GM19099 (cell line): ENCODE data around the gene SNRNP70.

Experiments
- POLR2A ChIP-seq: IDR thresholded peaks from 3 replicates; pipeline ENCODE4 v1.6.1; 2011; ENCODE audit warnings: low read depth; ENCODE audit not compliant: insufficient read length; ENCODE audit errors: extremely low read depth

SNRNP70 gene

DNA sequence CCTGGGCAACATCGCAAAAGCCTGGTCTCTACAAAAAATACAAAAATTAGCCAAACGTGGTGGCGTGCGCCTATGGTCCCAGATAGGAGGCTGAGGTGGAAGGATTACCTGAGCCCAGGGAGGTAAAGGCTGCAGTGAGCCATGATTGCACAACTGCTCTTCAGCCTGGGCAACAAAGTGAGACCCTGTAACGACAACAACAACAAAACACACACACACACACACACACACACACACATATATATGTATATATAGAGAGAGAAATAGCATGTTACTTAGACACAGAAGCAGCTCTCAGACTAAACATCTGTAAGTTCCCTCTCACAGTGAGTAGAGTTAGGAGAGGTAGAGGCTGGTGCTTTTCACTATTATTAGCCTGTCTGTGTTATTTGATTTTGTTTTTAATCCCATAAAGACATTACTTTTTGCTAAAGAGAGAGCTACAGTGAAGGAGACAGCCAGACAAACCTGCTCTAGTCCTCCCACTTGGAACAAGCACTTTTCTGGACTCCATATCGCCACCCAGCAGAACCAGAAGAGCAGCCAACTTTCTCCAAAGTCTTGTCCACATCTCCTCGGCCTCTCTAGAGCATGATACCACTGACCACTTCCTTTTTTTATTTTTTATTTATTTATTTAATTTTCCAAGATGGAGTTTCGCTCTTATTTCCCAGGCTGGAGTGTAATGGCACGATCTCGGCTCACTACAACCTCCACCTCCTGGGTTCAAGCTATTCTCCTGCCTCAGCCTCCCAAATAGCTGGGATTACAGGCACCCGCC, 26.2 kb downstream of the SNRNP70 start:
- no peak for TF ChIP-seq POLR2A

DNA sequence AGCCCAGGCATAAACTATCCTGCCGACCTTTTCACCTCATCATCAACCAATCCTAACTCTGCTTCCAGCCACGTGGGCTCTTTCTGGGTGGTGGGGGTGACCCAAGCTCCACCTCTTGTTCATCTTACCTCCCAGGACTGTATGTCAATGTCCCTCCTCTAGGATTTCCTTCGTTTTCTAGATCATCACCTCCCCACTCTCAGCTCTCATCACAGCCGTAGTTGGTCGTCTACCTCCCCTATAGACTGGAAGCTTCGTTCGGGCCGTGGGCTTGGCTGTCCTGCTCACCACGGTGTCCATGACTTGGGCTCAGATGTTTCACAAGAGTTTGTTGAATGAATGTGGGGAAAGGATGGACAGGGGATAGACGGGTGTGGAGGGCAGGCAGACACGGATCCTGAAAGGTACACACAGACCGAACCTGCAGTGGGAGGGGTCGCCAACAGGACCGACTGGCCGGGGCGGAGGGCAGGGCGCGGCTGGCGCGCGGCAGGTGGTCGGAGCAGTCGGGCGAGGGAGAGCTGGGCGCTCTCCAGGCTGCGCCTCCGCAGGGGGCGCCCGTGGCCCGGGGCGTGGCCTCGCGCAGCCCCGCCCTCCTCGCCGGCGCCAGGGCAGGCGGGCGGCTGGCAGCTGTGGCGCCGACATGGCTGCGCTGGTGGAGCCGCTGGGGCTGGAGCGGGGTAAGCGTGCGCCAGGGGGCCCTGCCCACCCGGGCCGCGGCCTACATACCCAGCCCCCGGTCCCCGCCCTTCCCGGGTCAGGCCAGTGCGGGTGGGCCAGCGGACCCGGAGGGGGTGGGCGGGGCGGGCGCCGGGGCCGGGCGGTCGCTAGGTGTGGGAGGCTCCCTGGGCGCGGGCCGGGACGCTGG, 28.7 kb downstream of the SNRNP70 start, which contains the start of gene LIN7B:
TSS of gene LIN7B (plus strand) at position 609 of the 868 bp plus-strand sequence. CDS start at position 644, 35 bp downstream.
- TF ChIP-seq POLR2A, result peak; percentile 43

DNA sequence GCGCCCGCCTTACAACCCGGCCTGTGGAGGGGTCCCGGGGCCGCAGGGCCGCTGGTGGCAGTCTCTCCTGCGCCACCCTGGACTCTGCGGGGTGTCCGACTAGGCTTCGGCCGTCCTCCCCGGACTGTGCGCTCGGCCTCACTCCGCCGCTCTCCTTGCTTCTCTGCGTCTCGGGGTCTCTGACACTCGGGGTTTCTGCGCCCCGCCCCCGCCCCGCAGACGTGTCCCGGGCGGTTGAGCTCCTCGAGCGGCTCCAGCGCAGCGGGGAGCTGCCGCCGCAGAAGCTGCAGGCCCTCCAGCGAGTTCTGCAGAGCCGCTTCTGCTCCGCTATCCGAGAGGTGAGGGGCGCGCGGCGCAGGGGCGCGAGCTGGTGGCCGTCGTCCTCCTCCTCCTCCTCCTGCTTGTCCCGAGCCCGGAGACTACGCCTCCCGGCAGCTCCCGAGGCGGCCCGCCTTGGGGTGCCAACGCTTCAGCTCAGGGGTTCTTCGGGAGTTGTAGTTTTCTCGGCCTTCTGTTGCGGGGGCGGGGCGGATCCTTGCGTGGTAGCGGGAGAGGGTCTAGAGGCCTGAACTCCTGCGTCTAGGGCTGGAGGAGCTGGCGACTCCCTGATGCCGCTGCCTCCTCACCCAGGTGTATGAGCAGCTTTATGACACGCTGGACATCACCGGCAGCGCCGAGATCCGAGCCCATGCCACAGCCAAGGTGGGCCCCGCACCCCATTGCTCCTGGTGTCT, 29.5 kb downstream of the SNRNP70 start:
- no peak for TF ChIP-seq POLR2A

DNA sequence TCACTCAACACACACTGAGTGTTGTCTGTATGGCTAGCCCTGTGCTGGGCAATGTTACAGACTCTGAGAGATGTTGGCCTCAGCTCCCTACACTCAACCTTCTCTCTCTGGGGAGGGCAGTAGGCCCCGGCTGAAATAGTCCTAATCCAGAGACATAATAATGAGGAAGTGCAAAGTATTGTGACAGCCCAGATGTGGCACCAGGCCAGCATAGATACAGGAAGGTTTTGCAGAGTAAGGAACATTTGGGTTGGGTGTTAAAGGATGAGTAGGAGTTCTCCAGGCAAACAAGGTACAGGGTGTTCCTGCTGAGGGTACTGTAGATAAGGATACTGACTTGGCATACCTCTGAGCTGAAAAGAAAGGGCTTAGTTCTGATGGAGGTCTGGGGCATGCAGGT, 31.3 kb downstream of the SNRNP70 start:
- TF ChIP-seq POLR2A, result no peak

DNA sequence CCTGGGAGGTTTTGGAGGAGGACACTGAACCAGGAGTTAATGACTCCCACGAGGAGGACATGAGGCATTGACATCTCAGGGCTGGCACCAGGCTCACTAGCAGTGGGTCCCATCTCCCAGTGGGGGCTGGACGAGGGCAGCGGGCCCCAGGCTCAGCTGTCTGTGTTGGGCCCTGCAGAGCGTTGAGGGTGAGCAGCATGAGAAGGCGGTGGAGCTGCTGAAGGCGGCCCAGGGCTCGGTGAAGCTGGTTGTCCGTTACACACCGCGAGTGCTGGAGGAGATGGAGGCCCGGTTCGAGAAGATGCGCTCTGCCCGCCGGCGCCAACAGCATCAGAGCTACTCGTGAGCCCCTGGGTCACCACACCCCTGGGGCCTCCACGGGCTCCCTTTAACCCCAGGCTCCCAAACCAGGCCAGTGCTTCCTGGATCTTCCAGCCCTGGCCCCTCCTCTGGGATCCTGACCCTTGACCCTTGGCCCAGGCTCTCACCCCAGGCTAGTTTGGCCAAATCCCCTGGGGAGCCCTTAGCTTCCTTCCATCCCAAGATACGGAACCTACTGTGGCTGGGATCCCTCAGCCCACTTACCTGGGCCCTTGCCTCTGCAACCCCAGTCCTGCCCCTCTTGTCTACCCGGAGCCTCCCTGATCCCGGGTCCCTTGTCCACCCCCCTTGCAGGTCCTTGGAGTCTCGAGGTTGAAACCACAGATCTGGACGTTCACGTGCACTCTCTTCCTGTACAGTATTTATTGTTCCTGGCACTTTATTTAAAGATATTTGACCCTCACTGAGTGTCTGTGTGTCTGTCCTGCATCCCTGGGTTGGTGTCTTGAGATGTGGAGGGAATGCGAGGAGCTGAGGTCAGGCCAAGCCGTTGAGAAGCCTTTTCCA, 32.7 kb downstream of the SNRNP70 start:
- no peak for TF ChIP-seq POLR2A

DNA sequence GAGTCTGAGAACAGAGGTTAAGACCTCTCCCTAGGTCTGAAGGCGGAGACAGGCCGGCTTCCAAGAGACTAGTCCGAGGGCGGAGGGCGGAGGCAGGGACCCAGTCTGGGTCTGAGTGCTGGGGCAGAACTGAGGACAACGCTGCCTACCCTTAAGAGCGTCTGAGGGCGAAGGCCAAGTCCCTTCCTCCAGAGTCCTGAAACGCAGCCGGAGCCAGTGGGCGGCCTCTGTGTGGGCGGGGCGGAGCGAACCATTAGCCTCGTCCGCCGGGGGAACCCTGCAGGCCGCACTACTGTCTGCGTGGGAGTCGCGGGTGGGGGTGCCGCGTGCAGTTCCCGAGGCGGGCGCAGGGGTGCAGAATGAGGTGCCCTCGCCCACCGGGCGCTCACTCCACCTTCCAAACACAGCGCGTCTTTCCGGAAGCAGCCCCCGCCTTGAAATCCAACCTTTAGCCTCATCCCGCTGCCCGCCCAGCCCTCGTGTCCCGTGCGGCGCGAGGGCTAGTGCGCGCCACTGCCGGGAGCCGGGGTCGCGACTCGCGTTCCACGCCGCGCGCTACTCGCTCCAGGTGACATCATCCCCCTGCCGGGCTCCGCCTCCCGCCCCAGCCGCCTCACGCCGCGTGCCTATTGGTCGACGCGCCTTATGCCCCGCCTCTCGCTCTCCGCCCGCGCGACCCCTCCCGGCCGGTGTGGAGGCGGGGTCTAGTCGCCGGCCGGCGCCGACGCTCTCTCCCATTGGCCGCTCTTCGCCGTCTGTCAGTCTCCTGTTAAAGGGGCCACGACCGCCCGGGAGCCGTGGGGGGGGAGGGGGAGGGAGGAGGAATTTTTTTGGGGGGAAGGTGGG, 33.5 kb downstream of the SNRNP70 start, which contains the start of gene C19orf73:
TSS of gene C19orf73 (minus strand) at position 579 of the 846 bp plus-strand sequence. CDS start at position 458, 121 bp downstream.
- peak; percentile 73 for TF ChIP-seq POLR2A

DNA sequence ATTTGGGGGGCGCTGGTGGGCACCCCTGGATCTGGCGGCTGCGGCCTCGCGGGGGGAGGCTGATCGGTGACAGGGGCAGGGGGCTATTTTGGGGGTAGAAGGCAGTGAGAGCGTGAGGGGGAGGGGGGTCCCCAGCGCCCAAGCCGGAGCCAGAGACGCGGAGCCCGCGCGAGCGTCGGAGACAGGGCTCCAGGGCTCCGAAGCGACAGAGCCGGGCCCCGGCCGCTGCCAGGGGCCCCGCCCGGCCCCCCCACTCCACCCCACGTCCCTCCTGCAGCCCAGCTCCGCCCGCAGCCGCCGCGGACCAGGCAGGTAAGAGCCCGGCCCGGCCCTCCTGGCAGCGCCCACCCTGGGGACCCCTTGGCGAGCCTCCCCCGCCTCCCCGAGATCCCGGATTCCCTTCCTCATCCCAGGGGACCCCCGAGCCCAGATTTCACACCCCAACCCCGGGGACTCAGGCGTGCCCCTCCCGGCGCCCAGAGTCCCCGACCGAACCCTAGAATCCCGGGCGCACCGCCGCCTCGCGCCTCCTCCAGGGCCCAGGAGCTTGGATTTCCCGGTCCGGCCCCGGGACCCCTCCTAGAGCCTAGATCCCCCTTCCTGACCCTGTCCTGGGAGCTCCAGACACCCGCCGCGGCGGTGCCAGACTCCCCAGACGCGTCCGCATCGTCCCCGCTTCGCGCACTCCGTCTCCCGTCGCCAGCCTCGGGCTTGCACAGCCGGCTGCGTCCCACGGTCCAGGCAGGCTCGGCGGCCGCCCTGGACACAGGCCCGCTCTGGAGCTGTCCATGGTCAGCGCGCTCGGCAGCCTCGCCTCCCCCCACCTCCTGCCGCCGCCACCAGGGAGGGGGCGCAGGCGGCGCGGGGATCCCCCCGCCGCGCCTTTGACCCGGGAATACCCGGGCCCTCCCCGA, 34.4 kb downstream of the SNRNP70 start, which contains the start of gene PPFIA3:
TSS of gene PPFIA3 (plus strand) at position 134 of the 914 bp plus-strand sequence. CDS start 8,330 bp downstream, outside the sequence.
- no peak for TF ChIP-seq POLR2A

DNA sequence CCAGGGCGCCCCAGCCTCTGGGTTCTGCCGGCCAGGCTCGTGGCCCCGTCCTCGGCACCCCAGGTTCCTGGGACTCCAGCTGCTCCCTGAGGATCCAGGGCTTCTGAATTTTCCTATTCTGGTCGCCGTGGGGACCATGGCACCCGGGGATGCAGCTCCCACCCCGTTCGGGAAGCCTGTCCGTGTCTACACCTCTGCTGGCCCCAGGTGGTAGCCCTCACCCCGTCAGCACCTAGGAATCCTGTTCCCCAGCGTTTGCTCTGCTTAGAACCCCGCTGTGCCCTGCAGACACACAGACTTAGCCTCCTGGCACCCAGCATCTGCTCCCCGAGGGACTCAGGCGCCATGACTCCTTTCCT, 35.1 kb downstream of the SNRNP70 start:
- TF ChIP-seq POLR2A, result no peak

DNA sequence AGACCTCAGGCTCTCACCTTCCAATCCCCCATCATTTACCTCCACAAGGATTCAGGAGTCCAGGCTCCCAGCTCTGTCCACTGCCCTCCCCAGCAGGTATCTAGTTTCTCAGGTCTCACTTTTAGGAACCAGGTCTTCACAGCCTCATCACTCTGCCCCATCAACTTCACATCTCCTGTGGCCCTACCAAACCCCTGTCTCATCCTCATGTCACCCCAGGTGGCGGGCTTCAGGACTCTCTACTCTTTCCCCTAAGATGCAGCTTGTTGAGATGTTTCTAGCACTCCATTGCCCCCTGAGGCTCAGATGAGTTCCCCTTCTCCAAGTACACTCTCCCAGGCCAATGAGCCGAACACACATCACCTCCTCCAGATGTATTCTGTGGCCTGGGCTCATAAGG, 35.6 kb downstream of the SNRNP70 start:
- no peak for TF ChIP-seq POLR2A

DNA sequence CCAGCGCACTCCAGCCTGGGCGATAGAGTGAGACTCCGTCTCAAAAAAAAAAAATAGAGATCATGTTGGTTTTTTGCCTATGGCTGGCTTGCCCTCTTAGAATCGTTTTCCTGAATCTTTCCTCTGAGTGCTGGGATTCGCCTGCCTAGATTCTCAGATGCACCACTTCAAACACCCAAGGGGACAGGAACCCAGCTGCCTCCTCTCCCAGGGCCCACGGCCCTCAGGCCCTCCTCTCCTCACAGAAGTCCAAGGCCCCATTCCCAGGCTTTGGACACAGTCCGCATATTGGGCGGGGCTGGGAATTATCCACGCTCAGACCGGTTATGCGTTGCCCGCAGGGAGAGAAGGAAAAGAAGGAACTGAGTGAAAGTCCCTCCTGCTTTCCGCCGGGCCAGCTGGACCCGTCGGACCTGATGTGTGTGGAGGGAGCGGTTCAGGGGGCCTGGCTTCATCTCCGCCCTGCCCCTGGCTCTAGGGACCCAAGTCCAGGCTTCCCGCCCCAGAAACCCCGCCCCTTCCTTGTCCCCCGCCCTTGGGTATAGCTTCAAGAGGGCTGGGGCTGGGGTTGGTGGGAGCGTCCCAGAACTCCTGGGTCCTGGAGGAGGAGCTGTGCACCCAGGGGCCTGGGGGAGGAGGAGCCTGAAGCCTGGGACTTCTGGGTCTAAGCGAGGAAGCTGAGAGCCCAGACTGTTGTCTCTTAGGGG, 39.9 kb downstream of the SNRNP70 start:
- TF ChIP-seq POLR2A, result no peak

DNA sequence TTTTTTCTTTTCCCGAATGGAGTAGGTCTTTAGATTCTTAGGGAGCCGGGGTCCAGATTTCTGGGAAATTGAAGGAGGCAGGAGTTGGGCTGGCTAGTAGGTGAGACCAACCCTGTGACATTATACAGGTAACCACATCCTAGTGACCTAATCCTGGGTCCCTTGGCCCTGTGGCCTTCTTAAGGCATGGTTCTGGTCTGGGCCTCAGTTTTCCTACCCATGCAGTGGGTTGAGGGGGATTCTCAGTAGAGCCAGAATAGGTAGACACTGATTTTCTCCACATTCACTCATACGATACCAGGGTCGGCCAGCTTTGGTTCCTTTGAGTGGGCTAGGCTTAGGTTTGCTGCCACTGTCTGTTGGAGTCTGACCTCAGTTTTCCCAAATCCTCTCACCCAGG, 41.3 kb downstream of the SNRNP70 start:
- no peak for TF ChIP-seq POLR2A

DNA sequence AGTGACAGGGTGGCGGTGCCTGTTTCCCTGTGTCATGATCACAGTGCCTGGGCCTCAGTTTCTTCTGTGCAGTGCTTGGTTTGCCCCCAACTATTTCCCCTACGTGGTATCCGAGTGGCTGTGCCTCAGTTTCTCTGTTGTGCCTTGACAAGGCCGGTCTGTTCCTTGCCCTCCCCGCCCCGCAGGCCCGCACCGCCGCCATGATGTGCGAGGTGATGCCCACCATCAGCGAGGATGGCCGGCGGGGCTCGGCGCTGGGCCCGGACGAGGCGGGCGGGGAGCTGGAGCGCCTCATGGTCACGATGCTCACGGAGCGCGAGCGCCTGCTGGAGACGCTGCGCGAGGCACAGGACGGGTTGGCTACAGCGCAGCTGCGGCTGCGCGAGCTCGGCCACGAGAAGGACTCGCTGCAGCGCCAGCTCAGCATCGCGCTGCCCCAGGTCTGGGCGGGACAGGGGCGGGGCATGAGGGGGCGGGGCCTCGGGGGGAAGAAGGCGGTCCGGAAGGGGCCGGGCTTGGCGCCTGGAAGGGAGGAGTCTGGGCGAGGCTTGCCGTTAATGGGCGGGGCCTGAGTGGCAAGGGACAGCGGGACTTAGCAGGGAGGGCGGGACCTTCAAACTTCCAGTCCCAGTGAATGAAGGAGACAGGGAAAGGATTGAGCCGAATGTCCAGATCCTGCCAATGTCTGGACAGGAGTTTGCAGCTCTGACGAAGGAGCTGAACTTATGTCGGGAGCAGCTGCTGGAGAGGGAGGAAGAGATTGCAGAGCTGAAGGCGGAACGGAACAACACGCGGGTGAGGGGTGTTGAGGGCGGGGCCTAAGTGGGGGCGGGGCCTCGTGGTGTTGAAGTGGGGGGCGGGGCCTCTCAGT, 42.7 kb downstream of the SNRNP70 start:
- TF ChIP-seq POLR2A, result peak; percentile 43
